CD14-positive monocyte (primary cell): ENCODE data around the gene ACSBG1. TPM values are rescaled to one million over a fixed set of nuclear protein-coding genes. Genes with fewer than 3 reads are reported as not detected.

ENCODE experiments used
- DNase-seq, 3 donors: peaks; one replicate each; pipeline ENCODE4 v3.0.0-alpha.2; 2011 to 2022
- H2AFZ ChIP-seq: 2 replicates; pipeline ENCODE4 v1.6.0; 2012; ENCODE audit warnings: mild to moderate bottlenecking, low read depth, low read length, inconsistent platforms; ENCODE audit not compliant: insufficient read depth, poor library complexity, severe bottlenecking
- H3K27ac ChIP-seq, 2 donors: 1 replicate in 1 of 2; 2 replicates in 1 of 2; pipeline ENCODE4 v1.5.1; 2012 to 2013; ENCODE audit warnings: low read length in 2 of 2, control low read depth in 1 of 2, inconsistent platforms in 1 of 2, low read depth in 1 of 2, mild to moderate bottlenecking in 1 of 2
- H3K27me3 ChIP-seq, 2 donors: one replicate each; pipeline versions ENCODE4 v1.6.0 to v1.6.1; 2011 to 2013; ENCODE audit warnings: low read length in 2 of 2; ENCODE audit not compliant: control insufficient read depth in 2 of 2, insufficient read depth in 2 of 2
- H3K36me3 ChIP-seq, 2 donors: replicated peaks in 1 of 2; 1 replicate in 1 of 2; 2 replicates in 1 of 2; pipeline versions ENCODE4 v1.5.1 to v1.6.1; 2012 to 2013; ENCODE audit warnings: low read length in 2 of 2, control low read depth in 1 of 2, inconsistent platforms in 1 of 2, mild to moderate bottlenecking in 1 of 2; ENCODE audit not compliant: insufficient read depth in 2 of 2, control insufficient read depth in 1 of 2
- H3K4me1 ChIP-seq, 2 donors: 1 replicate in 1 of 2; 2 replicates in 1 of 2; pipeline versions ENCODE4 v1.5.1 to v1.6.1; 2012 to 2013; ENCODE audit warnings: low read length in 2 of 2, control low read depth in 1 of 2, inconsistent platforms in 1 of 2, mild to moderate bottlenecking in 1 of 2, moderate library complexity in 1 of 2; ENCODE audit not compliant: insufficient read depth in 2 of 2, control insufficient read depth in 1 of 2
- H3K4me2 ChIP-seq: replicated peaks from 2 replicates; pipeline ENCODE3; 2012; ENCODE audit warnings: low read length, moderate library complexity, mild to moderate bottlenecking; ENCODE audit not compliant: poor library complexity, severe bottlenecking; ENCODE audit errors: extremely low read depth
- H3K4me3 ChIP-seq, 3 experiments: fragments of 200-600 bp in 1 of 3; sonication (generic) in 1 of 3; replicated peaks in 1 of 3; 1 replicate in 2 of 3; 2 replicates in 1 of 3; pipeline ENCODE4 v1.5.1; 2011 to 2013; ENCODE audit warnings: low read length in 3 of 3, mild to moderate bottlenecking in 3 of 3, control low read depth in 2 of 3, low read depth in 2 of 3, inconsistent platforms in 1 of 3, moderate library complexity in 1 of 3
- H3K79me2 ChIP-seq: 2 replicates; pipeline ENCODE4 v1.6.0; 2012; ENCODE audit warnings: mild to moderate bottlenecking, control low read depth, inconsistent platforms, low read length, moderate library complexity; ENCODE audit not compliant: insufficient read depth
- H3K9ac ChIP-seq: 2 replicates; pipeline ENCODE4 v1.6.0; 2017; ENCODE audit warnings: low read length, mild to moderate bottlenecking; ENCODE audit not compliant: insufficient read depth, poor library complexity, severe bottlenecking
- H3K9me3 ChIP-seq, 2 donors: replicated peaks in 1 of 2; 1 replicate in 1 of 2; 2 replicates in 1 of 2; pipeline versions ENCODE4 v1.5.1 to v1.6.1; 2012 to 2013; ENCODE audit warnings: low read length in 2 of 2, control low read depth in 1 of 2; ENCODE audit not compliant: control insufficient read depth in 1 of 2, insufficient read depth in 1 of 2
- H4K20me1 ChIP-seq: 2 replicates; pipeline ENCODE4 v1.6.0; 2012; ENCODE audit warnings: mild to moderate bottlenecking, low read length, control low read depth, moderate library complexity; ENCODE audit not compliant: insufficient read depth
- H3K27ac Mint-ChIP-seq, 7 donors: one replicate each; pipeline ENCODE4 v1.8.0; 2020; ENCODE audit warnings: mild to moderate bottlenecking in 7 of 7, mixed read lengths in 7 of 7, moderate library complexity in 6 of 7, inconsistent platforms in 2 of 7
- H3K27me3 Mint-ChIP-seq, 3 donors: one replicate each; pipeline ENCODE4 v1.8.0; 2021 to 2022; ENCODE audit warnings: low read depth in 3 of 3, mild to moderate bottlenecking in 3 of 3, mixed read lengths in 3 of 3, moderate library complexity in 3 of 3, inconsistent platforms in 1 of 3
- H3K36me3 Mint-ChIP-seq, 2 donors: one replicate each; pipeline ENCODE4 v1.8.0; 2020; ENCODE audit warnings: mixed read lengths in 2 of 2, inconsistent platforms in 1 of 2, mild to moderate bottlenecking in 1 of 2
- H3K4me1 Mint-ChIP-seq: one replicate; pipeline ENCODE4 v1.8.0; 2020; ENCODE audit warnings: mild to moderate bottlenecking, mixed read lengths
- H3K4me3 Mint-ChIP-seq, 2 donors: one replicate each; pipeline ENCODE4 v1.8.0; 2020; ENCODE audit warnings: mild to moderate bottlenecking in 2 of 2, mixed read lengths in 2 of 2, moderate library complexity in 1 of 2
- H3K9me3 Mint-ChIP-seq, 7 donors: one replicate each; pipeline ENCODE4 v1.8.0; 2020 to 2022; ENCODE audit warnings: mixed read lengths in 7 of 7, mild to moderate bottlenecking in 6 of 7, moderate library complexity in 6 of 7, inconsistent platforms in 2 of 7
- CTCF ChIP-seq: fragments of 200-600 bp; IDR thresholded peaks from one replicate; pipeline ENCODE4 v1.8.0; 2022; ENCODE audit warnings: antibody characterized with exemption, mild to moderate bottlenecking
- WGBS: methylation state at CpG from one replicate; pipeline ENCODE4 v1.1.5; 2013; ENCODE audit warnings: missing lambda C conversion rate; ENCODE audit not compliant: insufficient coverage; 5-methylcytosine and 5-hydroxymethylcytosine counted together
- intact Hi-C, 2 donors: fragments of 100-400 bp; cut with micrococcal nuclease; formaldehyde crosslinking; loops; one replicate each; pipeline versions ENCODE4 v1.15.0 to v1.15.1; 2023
- polyA plus RNA-seq, 3 donors: library from polyadenylated mRNA; depleted of rRNA in 1 of 3; unstranded in 2 of 3; stranded (reverse) in 1 of 3; fragments of 300-500 nt in 2 of 3; fragments of >200 nt in 1 of 3; fragmentation: Illumina TruSeq in 2 of 3; gene quantifications; 1 replicate in 2 of 3; 2 replicates in 1 of 3; pipeline ENCODE4 v1.2.3, GENCODE V29; 2012 to 2021

Gene ACSBG1
- polyA plus RNA-seq, 3 donors: 0.01 TPM; not detected in 2

- Histone ChIP-seq H3K79me2 (no peaks in the 10 kb centered on the region), H3K36me3 (no peaks in the 10 kb centered on the region), H4K20me1 (no peaks in the 10 kb centered on the region), H3K4me1 (peaks cover 0 to 3% of the 10 kb centered on the region in 2 donors), H2AFZ (no peak overlapping the region), H3K27ac (no peak overlapping the region), H3K4me3 (no peak overlapping the region), H3K9ac (no peak overlapping the region), H3K27me3 (no peaks in the 10 kb centered on the region), H3K4me2 (no peak overlapping the region), H3K9me3 (no peaks in the 10 kb centered on the region)
- intact Hi-C loops: loop anchor here (1.0 to 5.0 kb wide), 4 partner anchors 63 to 83 kb away; partner anchors contain the start of gene CIB2 (in 1 of the 2)
- WGBS: 36% methylated on average over 4 of the region's 7 CpGs
- TF ChIP-seq CTCF: peak; percentile 77
- H3K36me3 Mint-ChIP-seq: no peaks in the 10 kb centered on the region
- peaks cover 0 to 7% (median 4%) of the 10 kb centered on the region in 3 donors for H3K27me3 Mint-ChIP-seq
- peak; percentile 37 to 58 (median 54) for DNase-seq
- H3K9me3 Mint-ChIP-seq: peaks cover 0 to 4% (median 0%) of the 10 kb centered on the region in 7 donors
- H3K27ac Mint-ChIP-seq: peak overlapping the region in 1 of 7 donors; percentile 50
- H3K4me1 Mint-ChIP-seq: peaks cover 4% of the 10 kb centered on the region
- no peak overlapping the region for H3K4me3 Mint-ChIP-seq
Measured at GRCh38 chr15:78195735-78196201, 38.6 kb downstream of the ACSBG1 start.

- Histone ChIP-seq H3K4me2 (no peak overlapping the region), H3K79me2 (no peaks in the 10 kb centered on the region), H3K9ac (no peak overlapping the region), H3K4me3 (no peak overlapping the region), H3K27me3 (no peaks in the 10 kb centered on the region), H3K27ac (no peak overlapping the region), H3K36me3 (no peaks in the 10 kb centered on the region), H2AFZ (no peak overlapping the region), H3K9me3 (no peaks in the 10 kb centered on the region), H4K20me1 (no peaks in the 10 kb centered on the region), H3K4me1 (peaks cover 0 to 3% of the 10 kb centered on the region in 2 donors)
- no peak overlapping the region for H3K4me3 Mint-ChIP-seq
- H3K27ac Mint-ChIP-seq: peak overlapping the region in 1 of 7 donors; percentile 47
- no peak for DNase-seq
- intact Hi-C loops: no loop called here
- peaks cover 8% of the 10 kb centered on the region for H3K4me1 Mint-ChIP-seq
- no peak for TF ChIP-seq CTCF
- H3K27me3 Mint-ChIP-seq: peaks cover 0 to 7% (median 0%) of the 10 kb centered on the region in 3 donors
- WGBS: 89% methylated on average over 15 of the region's 15 CpGs
- H3K36me3 Mint-ChIP-seq: no peaks in the 10 kb centered on the region
- H3K9me3 Mint-ChIP-seq: peaks cover 0 to 4% (median 0%) of the 10 kb centered on the region in 7 donors
Measured at GRCh38 chr15:78194568-78194925, 39.8 kb downstream of the ACSBG1 start.
